ENCODE measurements around the gene IL10RB. TPM values are rescaled to one million over a fixed set of nuclear protein-coding genes. Genes with fewer than 3 reads are reported as not detected.

The IL10RB gene
- total RNA-seq, 1 donor from 2014 or later, result 6.8 TPM

DNA sequence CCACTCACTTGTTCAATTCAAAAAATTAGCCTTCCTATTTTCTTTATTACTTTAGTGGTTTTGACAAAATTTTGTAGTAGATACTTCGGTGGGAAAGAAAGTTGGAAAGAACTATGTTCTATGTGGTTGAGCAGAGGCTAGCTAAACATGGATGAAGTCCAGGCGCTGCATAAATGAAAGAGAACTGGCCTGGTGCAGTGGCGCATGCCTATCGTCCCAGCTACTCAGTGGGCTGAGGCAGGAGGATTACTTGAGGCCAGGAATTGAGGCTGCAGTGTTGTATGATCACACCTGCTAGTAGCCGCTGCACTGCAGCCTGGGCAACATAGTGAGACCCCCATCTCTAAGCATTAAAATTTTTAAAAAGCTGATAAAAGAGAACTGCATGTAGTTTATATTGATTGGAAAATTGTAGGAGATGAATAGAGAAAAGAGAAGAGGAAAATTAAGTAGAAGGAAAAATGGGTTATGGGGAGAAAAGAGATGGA lies 79.6 kb downstream of the IL10RB start:
- DNase-seq, result no peak
- Histone ChIP-seq H3K36me3 (peaks cover 80% of the 10 kb centered on the region), H3K4me1 (peaks cover 19% of the 10 kb centered on the region), H3K27ac (replicated peaks) (no peak overlapping the region), H3K9me3 (replicated peaks) (no peaks in the 10 kb centered on the region), H3K27me3 (ENCODE audit: low read depth) (no peaks in the 10 kb centered on the region), H3K4me3 (no peak overlapping the region)
- TF ChIP-seq, protein P1, sequence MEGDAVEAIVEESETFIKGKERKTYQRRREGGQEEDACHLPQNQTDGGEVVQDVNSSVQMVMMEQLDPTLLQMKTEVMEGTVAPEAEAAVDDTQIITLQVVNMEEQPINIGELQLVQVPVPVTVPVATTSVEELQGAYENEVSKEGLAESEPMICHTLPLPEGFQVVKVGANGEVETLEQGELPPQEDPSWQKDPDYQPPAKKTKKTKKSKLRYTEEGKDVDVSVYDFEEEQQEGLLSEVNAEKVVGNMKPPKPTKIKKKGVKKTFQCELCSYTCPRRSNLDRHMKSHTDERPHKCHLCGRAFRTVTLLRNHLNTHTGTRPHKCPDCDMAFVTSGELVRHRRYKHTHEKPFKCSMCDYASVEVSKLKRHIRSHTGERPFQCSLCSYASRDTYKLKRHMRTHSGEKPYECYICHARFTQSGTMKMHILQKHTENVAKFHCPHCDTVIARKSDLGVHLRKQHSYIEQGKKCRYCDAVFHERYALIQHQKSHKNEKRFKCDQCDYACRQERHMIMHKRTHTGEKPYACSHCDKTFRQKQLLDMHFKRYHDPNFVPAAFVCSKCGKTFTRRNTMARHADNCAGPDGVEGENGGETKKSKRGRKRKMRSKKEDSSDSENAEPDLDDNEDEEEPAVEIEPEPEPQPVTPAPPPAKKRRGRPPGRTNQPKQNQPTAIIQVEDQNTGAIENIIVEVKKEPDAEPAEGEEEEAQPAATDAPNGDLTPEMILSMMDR (IDR thresholded peaks at IDR 0.05; ENCODE audit: borderline replicate concordance), result no peak
- intact Hi-C loops (cut with micrococcal nuclease), result no loop called here

Other genes with a start within 250 kb of the IL10RB start
- not detected for gene OLIG2, start 240.4 kb upstream of the IL10RB start, total RNA-seq
- 0.22 TPM for gene OLIG1, start 196.2 kb upstream of the IL10RB start, total RNA-seq
- 9.0 TPM for gene IFNAR2, start 36.4 kb upstream of the IL10RB start, total RNA-seq
- gene IFNAR1, start 58.6 kb downstream of the IL10RB start, total RNA-seq, result 24.4 TPM
- gene IFNGR2, start 137.0 kb downstream of the IL10RB start, total RNA-seq, result 34.6 TPM
- gene TMEM50B, start 213.6 kb downstream of the IL10RB start, total RNA-seq, result 37.0 TPM
- gene DNAJC28, start 225.3 kb downstream of the IL10RB start, total RNA-seq, result 6.5 TPM

All from left ventricle myocardium inferior (tissue), 1 donor.